Measurements from ENCODE around the gene GSG1L. TPM values are rescaled to one million over a fixed set of nuclear protein-coding genes. Genes with fewer than 3 reads are reported as not detected.

The GSG1L gene
- total RNA-seq, 1 experiment from 2014 or later = not detected

GRCh38 chr16:27929818-27930217 is 133.7 kb downstream of the GSG1L start:
- Histone ChIP-seq H3K4me3 (no peak overlapping the region), H3K4me1 (replicated peaks; ENCODE audit: insufficient read depth) (no peaks in the 10 kb centered on the region), H3K4me2 (no peak overlapping the region), H3K36me3 (ENCODE audit: low read depth) (no peaks in the 10 kb centered on the region), H3K79me2 (ENCODE audit: low read depth) (no peaks in the 10 kb centered on the region), H3K27ac (no peak overlapping the region), H3F3A (ENCODE audit: insufficient read depth, low read depth) (no peaks in the 10 kb centered on the region), H3K9me2 (ENCODE audit: insufficient read depth) (no peaks in the 10 kb centered on the region), H3K9me3 (ENCODE audit: insufficient read depth, low read depth) (no peaks in the 10 kb centered on the region), H2AFZ (no peak overlapping the region), H3K27me3 (ENCODE audit: insufficient read depth, low read depth) (peaks cover 91% of the 10 kb centered on the region), H4K20me1 (ENCODE audit: insufficient read depth) (no peaks in the 10 kb centered on the region)
- ChIA-PET POLR2A (ENCODE audit: unreplicated experiment) (no interaction called here), CTCF (no interaction called here)
- no TSS peak for BruUV-seq (replicated peaks)
- DNase-seq = no peak
- TF ChIP-seq CTCF (conservative IDR thresholded peaks at IDR 0.05) (no peak), EZH2 (IDR thresholded peaks at IDR 0.05; ENCODE audit: low read depth) (no peak)
- intact Hi-C loops (cut with micrococcal nuclease; ENCODE audit: unreplicated experiment) = no loop called here

GRCh38 chr16:27928542-27928941 is 135.0 kb downstream of the GSG1L start:
- ChIA-PET CTCF (no interaction called here), POLR2A (ENCODE audit: unreplicated experiment) (no interaction called here)
- no peak overlapping the region for H3K4me3 ChIP-seq
- no peak overlapping the region for H3K27ac ChIP-seq
- no peaks in the 10 kb centered on the region for H3K36me3 ChIP-seq (ENCODE audit: low read depth)
- no peaks in the 10 kb centered on the region for H3K4me1 ChIP-seq (replicated peaks; ENCODE audit: insufficient read depth)
- DNase-seq = no peak
- H4K20me1 ChIP-seq (ENCODE audit: insufficient read depth) = no peaks in the 10 kb centered on the region
- no peaks in the 10 kb centered on the region for H3K9me2 ChIP-seq (ENCODE audit: insufficient read depth)
- no peaks in the 10 kb centered on the region for H3F3A ChIP-seq (ENCODE audit: insufficient read depth, low read depth)
- no peaks in the 10 kb centered on the region for H3K9me3 ChIP-seq (ENCODE audit: insufficient read depth, low read depth)
- H2AFZ ChIP-seq = no peak overlapping the region
- no TSS peak for BruUV-seq (replicated peaks)
- H3K4me2 ChIP-seq = no peak overlapping the region
- no peak for TF ChIP-seq EZH2 (IDR thresholded peaks at IDR 0.05; ENCODE audit: low read depth)
- TF ChIP-seq CTCF (conservative IDR thresholded peaks at IDR 0.05) = no peak
- intact Hi-C loops (cut with micrococcal nuclease; ENCODE audit: unreplicated experiment) = no loop called here
- H3K79me2 ChIP-seq (ENCODE audit: low read depth) = no peaks in the 10 kb centered on the region
- H3K27me3 ChIP-seq (ENCODE audit: insufficient read depth, low read depth) = peaks cover 85% of the 10 kb centered on the region

GRCh38 chr16:27927266-27927901 is 136.1 kb downstream of the GSG1L start:
- BruUV-seq (replicated peaks) = no TSS peak
- H3K27ac ChIP-seq = no peak overlapping the region
- no peak overlapping the region for H3K4me2 ChIP-seq
- CTCF ChIA-PET = no interaction called here
- no peak overlapping the region for H2AFZ ChIP-seq
- no peak overlapping the region for H3K4me3 ChIP-seq
- H3F3A ChIP-seq (ENCODE audit: insufficient read depth, low read depth) = no peaks in the 10 kb centered on the region
- H3K36me3 ChIP-seq (ENCODE audit: low read depth) = no peaks in the 10 kb centered on the region
- DNase-seq = no peak
- TF ChIP-seq EZH2 (IDR thresholded peaks at IDR 0.05; ENCODE audit: low read depth) = no peak
- no peak for TF ChIP-seq CTCF (conservative IDR thresholded peaks at IDR 0.05)
- H3K9me3 ChIP-seq (ENCODE audit: insufficient read depth, low read depth) = no peaks in the 10 kb centered on the region
- no peaks in the 10 kb centered on the region for H3K9me2 ChIP-seq (ENCODE audit: insufficient read depth)
- intact Hi-C loops (cut with micrococcal nuclease; ENCODE audit: unreplicated experiment) = no loop called here
- H3K27me3 ChIP-seq (ENCODE audit: insufficient read depth, low read depth) = peaks cover 83% of the 10 kb centered on the region
- H3K4me1 ChIP-seq (replicated peaks; ENCODE audit: insufficient read depth) = no peaks in the 10 kb centered on the region
- H3K79me2 ChIP-seq (ENCODE audit: low read depth) = no peaks in the 10 kb centered on the region
- POLR2A ChIA-PET (ENCODE audit: unreplicated experiment) = no interaction called here
- H4K20me1 ChIP-seq (ENCODE audit: insufficient read depth) = no peaks in the 10 kb centered on the region

All from PC-9 (cell line).